Adrenal gland (tissue), 12 donors: ENCODE results near the gene C3orf20. TPM values are rescaled to one million over a fixed set of nuclear protein-coding genes. Genes with fewer than 3 reads are reported as not detected.

Experiments
- DNase-seq, 7 donors: peaks; one replicate each; pipeline ENCODE4 v3.0.0-alpha.2; 2019 to 2020
- H3K27ac ChIP-seq, 5 donors: fragments of 200-600 bp; sonication (generic) in 4 of 5; 1 replicate in 3 of 5; 2 replicates in 2 of 5; pipeline versions ENCODE4 v1.5.1 to v1.8.0; 2016 to 2020; ENCODE audit warnings: mild to moderate bottlenecking in 1 of 5
- H3K27me3 ChIP-seq: fragments of 200-600 bp; 2 replicates; pipeline ENCODE4 v1.8.0; 2021
- H3K36me3 ChIP-seq, 2 donors: fragments of 200-600 bp; replicated peaks in 1 of 2; 1 replicate in 1 of 2; 2 replicates in 1 of 2; pipeline versions ENCODE4 v1.5.1 to v1.8.0; 2018 to 2022
- H3K4me1 ChIP-seq, 2 donors: fragments of 200-600 bp; replicated peaks in 1 of 2; 1 replicate in 1 of 2; 2 replicates in 1 of 2; pipeline versions ENCODE4 v1.5.1 to v1.8.0; 2018 to 2021
- H3K4me3 ChIP-seq, 4 donors: fragments of 200-600 bp; sonication (generic) in 3 of 4; one replicate each; pipeline ENCODE4 v1.5.1; 2016 to 2018
- H3K9me3 ChIP-seq, 3 donors: fragments of 200-600 bp; sonication (generic) in 1 of 3; replicated peaks in 1 of 3; 1 replicate in 2 of 3; 2 replicates in 1 of 3; pipeline versions ENCODE4 v1.5.1 to v1.8.0; 2016 to 2021
- POLR2A ChIP-seq, 2 donors: fragments of 450-650 bp; IDR thresholded peaks; one replicate each; pipeline ENCODE4 v1.6.1; 2017; ENCODE audit warnings: antibody characterized with exemption in 2 of 2, mild to moderate bottlenecking in 2 of 2, moderate library complexity in 1 of 2
- WGBS, 4 donors: extraction: QIAGEN DNeasy Blood & Tissue Kit in 2 of 4; methylation state at CpG; one replicate each; pipeline versions ENCODE4 v1.1.5 to v1.1.7; 2013 to 2017; 5-methylcytosine and 5-hydroxymethylcytosine counted together
- intact Hi-C, 2 donors: fragments of 100-400 bp; cut with DNase I; formaldehyde crosslinking; loops; one replicate each; pipeline versions ENCODE4 v1.14.1 to v1.15.0; 2022 to 2023
- polyA plus RNA-seq, 3 donors: library from polyadenylated mRNA; stranded (reverse); fragments of 200-250 nt in 2 of 3; fragments of 350-450 nt in 1 of 3; fragmentation: Illumina TruSeq in 1 of 3; extraction: RNeasy Lipid Tissue Mini Kit (QIAGEN cat#74804) in 1 of 3; gene quantifications; one replicate each; pipeline ENCODE4 v1.2.3, GENCODE V29; 2013 to 2014
- total RNA-seq, 9 donors: library from RNA; depleted of rRNA in 4 of 9; stranded (reverse); fragments of >200 nt in 4 of 9; fragments of 120-200 nt in 1 of 9; fragmentation: NEBNext Ultra II Directional in 1 of 9; extraction: Animal tissue kit (Norgen Biotek cat#: 25700) in 1 of 9; gene quantifications; one replicate each; pipeline versions ENCODE4 v1.1.0 to v1.2.4, GENCODE V29; 2013 to 2023
- TF ChIP-seq, protein P1 (sequence below), 6 experiments: fragments of 450-650 bp in 4 of 6; fragments of 200-600 bp in 2 of 6; sonication (generic) in 1 of 6; IDR thresholded peaks; 1 replicate in 5 of 6; 2 replicates in 1 of 6; pipeline versions ENCODE4 v1.5.1 to v1.8.0; 2016 to 2021; ENCODE audit warnings: antibody characterized with exemption in 6 of 6, mild to moderate bottlenecking in 2 of 6, moderate library complexity in 1 of 6
- donor health status: healthy with polysubstance abuse.
- donor health status: Bipolar disorder and iron deficiency.
- donor health status: DM: yes; HTN: yes; CAD: no.
- donor health status: DM: no; HTN: no; CAD: no.
- donor health status: DM: no; HTN: no; CAD: no.
- donor health status: DM: yes; HTN: yes; CAD: no.

The C3orf20 gene
- total and polyA plus RNA-seq, 12 donors: 0.07 to 0.39 TPM; not detected in 10

DNA sequence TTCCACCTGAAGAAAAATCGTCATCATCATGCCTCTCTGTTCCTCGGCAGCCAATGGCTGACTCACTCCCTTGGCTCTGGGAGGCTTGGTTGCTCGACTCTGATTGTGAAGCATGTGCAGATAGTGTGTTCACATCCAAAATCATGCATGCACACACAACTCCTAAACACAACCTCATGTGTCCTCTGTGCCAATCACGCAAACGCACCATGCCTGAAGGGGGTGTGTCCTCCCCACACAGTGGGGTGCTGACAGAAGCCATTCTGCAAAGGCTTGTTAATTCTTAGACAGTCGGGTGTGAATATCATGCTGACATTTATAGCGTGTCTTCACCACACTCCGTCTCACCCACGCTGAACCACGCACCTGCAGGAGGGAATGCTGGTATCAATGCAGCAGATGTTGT, 34.8 kb upstream of the C3orf20 start:
- Histone ChIP-seq H3K4me1 (no peaks in the 10 kb centered on the region), H3K4me3 (no peak overlapping the region), H3K27ac (no peak overlapping the region), H3K36me3 (no peaks in the 10 kb centered on the region), H3K27me3 (peaks cover 31% of the 10 kb centered on the region), H3K9me3 (no peaks in the 10 kb centered on the region)
- TF ChIP-seq POLR2A (IDR thresholded peaks at IDR 0.05): no peak
- TF ChIP-seq, protein P1, sequence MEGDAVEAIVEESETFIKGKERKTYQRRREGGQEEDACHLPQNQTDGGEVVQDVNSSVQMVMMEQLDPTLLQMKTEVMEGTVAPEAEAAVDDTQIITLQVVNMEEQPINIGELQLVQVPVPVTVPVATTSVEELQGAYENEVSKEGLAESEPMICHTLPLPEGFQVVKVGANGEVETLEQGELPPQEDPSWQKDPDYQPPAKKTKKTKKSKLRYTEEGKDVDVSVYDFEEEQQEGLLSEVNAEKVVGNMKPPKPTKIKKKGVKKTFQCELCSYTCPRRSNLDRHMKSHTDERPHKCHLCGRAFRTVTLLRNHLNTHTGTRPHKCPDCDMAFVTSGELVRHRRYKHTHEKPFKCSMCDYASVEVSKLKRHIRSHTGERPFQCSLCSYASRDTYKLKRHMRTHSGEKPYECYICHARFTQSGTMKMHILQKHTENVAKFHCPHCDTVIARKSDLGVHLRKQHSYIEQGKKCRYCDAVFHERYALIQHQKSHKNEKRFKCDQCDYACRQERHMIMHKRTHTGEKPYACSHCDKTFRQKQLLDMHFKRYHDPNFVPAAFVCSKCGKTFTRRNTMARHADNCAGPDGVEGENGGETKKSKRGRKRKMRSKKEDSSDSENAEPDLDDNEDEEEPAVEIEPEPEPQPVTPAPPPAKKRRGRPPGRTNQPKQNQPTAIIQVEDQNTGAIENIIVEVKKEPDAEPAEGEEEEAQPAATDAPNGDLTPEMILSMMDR (IDR thresholded peaks at IDR 0.05): no peak
- peak in 1 of 7 donors; percentile 20 for DNase-seq
- intact Hi-C loops: no loop called here
- 45 to 64% (median 52%) methylated on average over 9 to 10 of the region's 10 CpGs for WGBS, 4 donors

DNA sequence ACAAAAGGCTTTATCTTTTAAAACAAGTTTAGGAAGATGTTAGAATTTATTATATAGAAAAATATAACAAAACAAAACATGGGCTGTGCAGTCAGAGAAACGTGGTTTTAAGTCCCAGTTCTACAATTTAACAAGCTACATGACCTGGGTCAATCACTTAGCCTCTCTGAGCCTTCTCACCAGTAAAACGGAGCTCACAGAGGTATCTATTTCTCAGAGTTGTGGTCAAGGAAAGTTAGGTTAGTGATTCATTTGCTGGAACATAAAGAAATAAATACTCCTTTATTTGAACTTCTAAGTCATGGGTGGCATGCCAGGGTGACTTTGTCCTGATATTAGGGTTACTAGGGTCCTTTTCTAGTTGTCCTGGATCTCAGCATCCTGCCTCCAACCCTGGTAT, 34.2 kb upstream of the C3orf20 start:
- intact Hi-C loops: no loop called here
- TF ChIP-seq, protein P1 (IDR thresholded peaks at IDR 0.05): no peak
- TF ChIP-seq POLR2A (IDR thresholded peaks at IDR 0.05): no peak
- H3K4me3 ChIP-seq: no peak overlapping the region
- H3K9me3 ChIP-seq: no peaks in the 10 kb centered on the region
- H3K4me1 ChIP-seq: no peaks in the 10 kb centered on the region
- WGBS, 4 donors: 20 to 30% (median 23%) methylated on average over 2 of the region's 2 CpGs
- no peak for DNase-seq
- H3K27ac ChIP-seq: no peak overlapping the region
- H3K36me3 ChIP-seq: no peaks in the 10 kb centered on the region
- H3K27me3 ChIP-seq: peaks cover 31% of the 10 kb centered on the region

DNA sequence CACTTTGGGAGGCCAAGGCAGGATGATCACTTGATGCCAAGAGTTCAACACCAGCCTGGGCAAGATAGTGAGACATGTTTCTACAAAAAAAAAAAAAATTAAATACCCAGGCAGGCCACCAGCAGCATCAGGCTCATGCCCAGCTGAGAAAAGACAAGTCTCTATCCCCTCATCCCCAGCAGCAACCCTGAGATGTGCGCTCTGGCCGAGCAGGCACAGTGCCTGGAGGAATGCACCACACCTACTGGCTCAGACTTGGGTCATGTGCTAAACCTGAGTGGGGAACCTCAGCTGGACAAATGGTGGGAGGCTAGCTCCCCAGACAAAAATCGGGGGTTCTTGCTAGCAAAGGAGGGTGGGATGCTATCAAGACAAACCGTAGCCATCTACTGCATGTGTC, 33.6 kb upstream of the C3orf20 start:
- H3K4me1 ChIP-seq: no peaks in the 10 kb centered on the region
- H3K27ac ChIP-seq: no peak overlapping the region
- no peak for TF ChIP-seq POLR2A (IDR thresholded peaks at IDR 0.05)
- TF ChIP-seq, protein P1 (IDR thresholded peaks at IDR 0.05): no peak
- H3K9me3 ChIP-seq: no peaks in the 10 kb centered on the region
- no peak for DNase-seq
- H3K4me3 ChIP-seq: no peak overlapping the region
- H3K36me3 ChIP-seq: no peaks in the 10 kb centered on the region
- intact Hi-C loops: no loop called here
- peaks cover 28% of the 10 kb centered on the region for H3K27me3 ChIP-seq
- 68 to 83% (median 75%) methylated on average over 3 to 4 of the region's 4 CpGs for WGBS, 4 donors

DNA sequence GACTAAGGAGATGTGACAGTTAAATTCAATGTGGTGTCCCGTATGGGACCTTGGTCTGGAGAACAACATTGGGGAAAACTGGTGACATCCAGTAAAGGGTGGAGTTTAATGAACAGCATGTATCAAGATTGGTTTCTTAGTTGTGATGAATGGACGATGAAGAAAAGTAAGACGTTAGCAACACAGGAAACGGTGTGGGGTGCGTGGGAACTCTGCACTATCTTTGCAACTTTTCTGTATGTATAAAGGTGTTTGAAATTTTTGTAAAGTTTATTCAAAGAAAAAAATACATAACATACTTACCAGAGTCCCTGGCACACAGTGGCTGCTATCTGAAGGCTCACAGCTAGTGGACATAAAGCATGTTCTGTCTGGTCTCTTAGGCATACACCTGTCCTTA, 29.5 kb upstream of the C3orf20 start:
- peaks cover 7% of the 10 kb centered on the region for H3K27me3 ChIP-seq
- no peaks in the 10 kb centered on the region for H3K36me3 ChIP-seq
- no peak overlapping the region for H3K4me3 ChIP-seq
- intact Hi-C loops: no loop called here
- no peaks in the 10 kb centered on the region for H3K9me3 ChIP-seq
- DNase-seq: no peak
- no peak overlapping the region for H3K27ac ChIP-seq
- TF ChIP-seq POLR2A (IDR thresholded peaks at IDR 0.05): no peak
- TF ChIP-seq, protein P1 (IDR thresholded peaks at IDR 0.05): no peak
- no peaks in the 10 kb centered on the region for H3K4me1 ChIP-seq
- 76 to 84% (median 82%) methylated on average over 5 of the region's 5 CpGs for WGBS, 4 donors
